GM21367 (cell line): Measurements from ENCODE around the gene CXADR.
"Not testable (repeated sequence)": the region's sequence is repeated elsewhere in the genome, so short reads cannot be mapped to it uniquely, and the experiment has no call there.

ENCODE experiments used
- ATAC-seq: cut with Tn5 transposase; IDR thresholded peaks from one replicate; pipeline ENCODE4 v1.9.1; 2021; ENCODE audit not compliant: unreplicated experiment

The CXADR gene

DNA sequence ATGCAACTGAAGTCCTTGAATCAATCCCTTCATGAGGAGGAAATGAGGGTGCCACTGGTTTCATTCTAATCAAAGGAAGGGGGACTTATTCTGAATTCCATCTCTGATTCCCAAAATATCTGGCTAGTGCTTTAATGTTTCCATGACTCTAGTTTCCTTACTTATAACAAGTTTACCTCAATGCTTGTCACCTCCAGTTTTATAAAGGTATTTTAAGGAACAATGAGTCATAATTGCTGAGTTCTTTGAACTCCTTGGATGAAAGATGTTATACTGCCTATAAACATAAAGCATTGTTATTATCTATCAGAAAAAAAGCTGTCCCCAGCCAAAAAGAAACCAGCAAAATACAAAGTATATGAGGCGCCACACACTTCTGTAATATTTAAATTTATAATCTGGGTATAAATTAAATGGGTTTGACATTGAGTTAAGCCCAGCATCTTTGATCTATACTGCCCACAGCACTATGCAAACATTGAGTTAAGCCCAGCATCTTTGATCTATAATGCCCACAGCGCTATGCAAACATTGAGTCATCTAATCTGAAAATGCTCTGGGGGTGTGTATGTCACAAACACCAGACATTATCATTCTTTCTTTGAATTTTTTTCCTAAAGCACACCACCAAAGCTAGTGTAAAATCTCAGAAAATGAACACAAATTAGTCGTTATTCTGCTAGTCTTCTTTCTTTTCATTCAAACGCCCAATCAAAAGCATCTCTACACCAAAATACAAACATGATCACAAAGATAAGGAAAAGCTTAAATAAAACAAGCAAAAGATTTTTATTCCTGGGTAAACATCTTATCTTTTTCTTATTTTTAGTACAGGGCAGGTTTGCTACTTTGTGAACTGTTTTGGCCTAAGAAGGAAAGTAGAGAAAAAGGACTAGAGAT is 11.5 kb upstream of the CXADR start:
- ATAC-seq = no peak

GRCh38 chr21:17502985-17503384 is 9.9 kb upstream of the CXADR start:
- not testable (repeated sequence) for ATAC-seq

DNA sequence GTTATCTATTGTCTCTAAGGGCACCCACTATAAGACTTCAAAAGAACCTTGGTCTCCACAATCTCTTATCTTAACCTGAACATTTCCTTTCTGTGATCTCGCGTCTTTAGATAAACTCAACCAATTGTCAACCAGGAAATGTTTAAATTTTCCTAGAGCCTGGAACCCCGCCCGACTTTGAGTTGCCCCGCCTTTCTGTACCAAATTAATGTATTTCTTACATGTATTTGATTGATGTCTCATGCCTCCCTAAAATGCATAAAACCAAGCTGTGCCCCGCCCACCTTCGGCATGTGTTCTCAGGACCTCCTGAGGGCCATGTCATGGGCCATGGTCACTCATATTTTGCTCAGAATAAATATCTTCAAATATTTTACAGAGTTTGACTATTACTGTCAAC is 5.9 kb upstream of the CXADR start:
- no peak for ATAC-seq

- no peak for ATAC-seq
These were observed 5.3 kb upstream of the CXADR start for GRCh38 chr21:17507591-17507990.

- peak; percentile 21 for ATAC-seq
These were observed 626 bp downstream of the CXADR start for GRCh38 chr21:17513214-17514123.

DNA sequence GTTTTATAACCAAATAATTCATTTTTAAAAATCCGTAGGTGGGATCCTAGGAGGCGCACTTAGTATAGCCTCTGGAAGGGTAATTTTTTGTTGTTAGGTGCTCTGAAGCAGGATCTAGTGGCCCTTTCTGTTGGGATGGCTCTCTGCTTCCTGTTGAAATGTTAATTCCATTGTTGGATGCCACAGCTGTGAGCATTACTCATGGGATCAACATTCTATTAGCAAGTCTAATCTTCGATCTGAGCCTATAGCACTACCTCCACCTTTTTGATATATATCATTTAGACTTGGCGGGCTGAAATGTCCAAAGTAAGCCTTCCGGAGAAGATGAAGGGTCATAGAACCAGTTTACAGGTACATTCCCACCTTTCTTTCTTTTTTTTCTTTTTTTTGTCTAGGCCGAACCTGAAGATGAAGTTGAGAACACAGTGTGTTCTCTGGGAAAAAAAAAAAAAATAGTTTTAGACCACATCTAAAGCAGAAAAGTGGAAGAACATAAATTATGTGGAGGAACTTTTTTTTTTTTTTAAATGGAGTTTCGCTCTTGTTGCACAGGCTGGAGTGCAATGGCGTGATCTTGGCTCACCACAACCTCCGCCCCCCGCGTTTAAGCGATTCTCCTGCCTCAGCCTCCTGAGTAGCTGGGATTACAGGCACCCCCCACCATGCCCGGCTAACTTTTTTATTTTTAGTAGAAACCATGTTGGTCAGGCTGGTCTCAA is 1.4 kb downstream of the CXADR start:
- ATAC-seq = no peak

DNA sequence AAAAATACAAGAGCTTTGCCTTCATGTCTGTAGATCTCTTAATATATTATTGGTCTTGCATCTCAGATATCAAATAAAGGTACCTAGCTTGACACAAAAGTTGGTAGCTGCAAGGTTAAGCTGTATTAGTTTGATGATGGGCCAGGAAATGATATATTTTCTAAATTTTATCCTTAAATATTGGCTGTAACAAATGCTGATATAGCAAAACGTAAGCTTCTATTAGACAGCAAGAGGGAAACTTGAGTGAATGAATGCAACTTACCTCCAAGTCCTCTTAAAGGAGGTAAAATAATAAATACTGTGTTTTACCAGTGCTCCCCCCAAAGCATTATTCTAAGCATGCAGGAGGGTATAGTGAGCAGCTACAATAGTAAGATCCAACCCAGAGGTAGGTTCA is 4.2 kb downstream of the CXADR start:
- not testable (repeated sequence) for ATAC-seq

GRCh38 chr21:17519208-17519738 is 6.4 kb downstream of the CXADR start:
- no peak for ATAC-seq

DNA sequence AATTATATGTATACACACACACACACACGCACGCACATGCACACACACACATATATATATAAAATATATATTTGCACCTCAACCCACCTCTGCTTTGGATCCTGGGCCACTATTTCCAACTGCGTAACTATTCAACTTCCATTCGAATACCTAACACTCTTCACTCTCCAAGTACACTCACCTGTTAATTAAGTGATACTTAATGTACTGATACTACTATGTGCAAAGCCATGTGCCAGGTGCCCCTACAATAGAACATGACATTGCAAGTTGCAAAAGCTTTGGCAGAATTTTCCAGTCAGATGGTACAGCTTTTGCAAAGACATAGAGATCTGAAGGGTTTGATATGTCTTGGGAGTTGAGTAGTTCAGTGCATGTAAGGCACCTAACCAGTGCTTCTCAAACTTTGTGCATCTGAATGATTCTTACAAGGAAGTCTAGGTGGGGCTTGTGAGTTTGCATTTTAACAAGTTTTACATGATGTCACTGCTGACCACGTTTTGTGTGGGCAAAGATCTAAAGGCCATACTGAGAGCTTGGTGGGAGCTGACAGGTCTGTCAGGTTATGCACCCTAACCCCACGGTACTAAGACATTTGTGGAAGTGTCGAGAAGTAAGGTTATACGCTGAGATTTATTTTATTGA is 7.2 kb downstream of the CXADR start:
- no peak for ATAC-seq

- no peak for ATAC-seq
These were observed 10.2 kb downstream of the CXADR start for GRCh38 chr21:17523007-17523451.

- ATAC-seq = not testable (repeated sequence)
These were observed 11.2 kb downstream of the CXADR start for GRCh38 chr21:17523979-17524494.

- no peak for ATAC-seq
These were observed 11.8 kb downstream of the CXADR start for GRCh38 chr21:17524635-17525034.

- no peak for ATAC-seq
These were observed 13.9 kb downstream of the CXADR start for GRCh38 chr21:17526776-17527175.

DNA sequence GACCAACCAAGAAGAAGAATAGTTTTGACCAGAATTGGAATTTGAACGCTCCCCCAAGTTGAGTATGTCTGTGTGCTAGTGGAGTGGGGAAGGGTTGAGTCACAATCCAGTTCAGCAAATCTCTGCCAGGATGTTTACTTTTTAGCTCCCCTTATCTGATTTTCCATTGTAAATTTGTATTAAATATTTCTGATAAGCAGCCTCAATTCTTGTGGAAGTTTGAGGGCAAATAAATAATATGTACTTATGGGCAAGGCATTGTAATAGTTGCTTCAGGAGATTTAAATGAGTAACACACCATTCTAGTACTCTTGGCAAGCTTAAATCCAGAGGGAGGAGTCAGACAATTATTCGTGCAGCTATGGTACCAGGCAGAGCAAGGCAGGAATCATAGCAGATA is 14.4 kb downstream of the CXADR start:
- ATAC-seq = no peak

DNA sequence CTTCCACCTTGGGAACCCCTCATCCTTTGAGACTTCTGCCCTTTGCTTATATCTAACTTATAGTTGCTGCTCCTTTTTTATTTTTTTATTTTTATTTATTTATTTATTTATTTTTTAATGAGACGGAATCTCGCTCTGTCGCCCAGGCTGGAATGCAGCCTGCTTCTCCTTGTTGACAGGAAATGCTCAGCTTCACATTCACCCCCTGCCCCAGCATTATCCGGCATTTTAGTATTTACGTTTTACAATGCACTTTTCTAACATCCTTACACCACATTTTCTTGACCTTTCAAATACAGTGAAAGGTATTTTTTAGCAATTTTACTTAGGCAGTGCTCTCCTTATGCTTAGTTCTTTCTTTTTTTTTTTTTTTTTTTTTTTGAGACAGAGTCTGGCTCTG is 14.9 kb downstream of the CXADR start:
- no peak for ATAC-seq

DNA sequence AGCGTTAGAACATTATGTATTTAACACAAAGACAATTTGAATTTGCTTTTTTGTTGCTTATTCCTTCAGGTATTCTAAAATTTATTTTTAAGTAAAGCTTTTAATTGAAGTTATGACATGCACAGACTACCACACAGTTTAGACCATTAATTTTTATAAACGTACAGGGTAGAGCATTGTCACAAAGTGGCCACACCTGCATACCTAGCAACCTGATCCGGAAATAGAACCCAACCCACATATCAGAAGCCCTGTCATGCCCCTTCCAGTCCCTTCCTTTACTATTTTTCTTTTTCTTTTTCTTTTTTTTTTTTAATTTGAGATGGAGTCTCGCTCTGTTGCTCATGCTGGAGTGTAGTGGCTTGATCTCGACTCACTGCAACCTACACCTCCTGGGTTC is 16.8 kb downstream of the CXADR start:
- no peak for ATAC-seq

- no peak for ATAC-seq
These were observed 19.4 kb downstream of the CXADR start for GRCh38 chr21:17532292-17532691.

DNA sequence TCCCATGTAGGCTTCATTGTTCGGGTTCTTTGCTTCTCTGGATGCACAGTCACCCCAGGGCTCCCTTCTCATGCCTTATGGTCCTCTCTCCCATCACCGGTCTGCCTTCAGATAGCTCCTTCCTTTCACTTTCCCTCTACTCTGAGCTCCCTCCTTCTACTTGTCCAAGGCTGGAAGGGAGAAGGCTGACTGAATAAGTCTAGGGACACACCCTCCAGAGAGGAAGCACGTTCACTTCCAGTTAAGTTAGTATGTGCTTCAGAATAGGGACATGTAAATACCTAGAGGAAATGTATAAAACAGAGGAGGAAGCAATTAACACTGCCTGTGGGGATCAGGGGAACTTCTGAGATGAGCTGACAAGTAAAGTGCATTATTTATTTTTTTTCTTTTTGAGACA is 23.5 kb downstream of the CXADR start:
- no peak for ATAC-seq

DNA sequence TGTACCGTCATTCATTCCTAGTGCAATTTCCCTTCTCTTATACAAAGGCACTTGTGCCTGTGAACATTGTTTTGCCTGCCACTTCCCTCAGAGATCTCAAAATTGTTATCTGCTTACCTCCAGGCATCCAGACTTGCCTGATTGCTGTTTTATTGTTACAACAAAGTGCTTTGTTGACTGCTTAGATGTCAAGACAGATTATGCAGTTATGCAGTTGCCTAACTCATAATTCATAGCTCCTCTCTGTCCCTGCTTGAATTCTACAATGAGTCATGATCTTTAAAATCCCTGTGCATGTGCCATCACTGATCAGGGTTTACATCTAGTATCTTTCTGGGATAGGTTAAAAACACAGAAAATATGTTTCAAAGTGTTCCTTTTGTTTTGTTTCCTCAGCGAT is 24.5 kb downstream of the CXADR start:
- ATAC-seq = no peak

- no peak for ATAC-seq
These were observed 25.7 kb downstream of the CXADR start for GRCh38 chr21:17538576-17538975.
